B cell (primary cell): Measurements from ENCODE around the gene MELK. TPM values are rescaled to one million over a fixed set of nuclear protein-coding genes. Genes with fewer than 3 reads are reported as not detected.
A peak's percentile ranks its signal among the peaks of the same experiment; 100 is the strongest.

Experiments used
- ATAC-seq: fragments of 200-7000 bp; cut with Tn5 transposase; one replicate; pipeline ENCODE4 v1.10.0; 2021; ENCODE audit warnings: low read depth, mild to moderate bottlenecking, moderate number of reproducible peaks, moderate library complexity
- CTCF ChIA-PET: fragments of 350-600 bp; sonication (Branson Sonifier 250); formaldehyde crosslinking; loops from one replicate; lab custom pipeline; 2021; ENCODE audit warnings: antibody characterized with exemption, inconsistent platforms; lab: Charles Lee
- POLR2A ChIA-PET: fragments of 350-600 bp; sonication (Branson Sonifier 250); formaldehyde crosslinking; loops from one replicate; lab custom pipeline; 2021; ENCODE audit warnings: antibody characterized with exemption; lab: Charles Lee
- DNase-seq: peaks from one replicate; pipeline ENCODE4 v3.0.0; 2013
- H2AFZ ChIP-seq: 2 replicates; pipeline ENCODE4 v1.6.1; 2012; ENCODE audit warnings: mild to moderate bottlenecking, low read depth, low read length; ENCODE audit not compliant: insufficient read depth, poor library complexity, severe bottlenecking
- H3K27ac ChIP-seq, 2 donors: 1 replicate in 1 of 2; 2 replicates in 1 of 2; pipeline ENCODE4 v1.5.1; 2012 to 2013; ENCODE audit warnings: low read length in 2 of 2, mild to moderate bottlenecking in 2 of 2, moderate library complexity in 1 of 2
- H3K27me3 ChIP-seq, 4 experiments: fragments of 200-600 bp in 1 of 4; sonication (generic) in 1 of 4; replicated peaks in 1 of 4; 1 replicate in 2 of 4; 2 replicates in 2 of 4; pipeline versions ENCODE4 v1.6.1 to v1.7.0; 2013 to 2016; ENCODE audit warnings: low read length in 3 of 4, mild to moderate bottlenecking in 2 of 4, mixed read lengths in 1 of 4, moderate library complexity in 1 of 4; ENCODE audit not compliant: insufficient read depth in 4 of 4, control insufficient read depth in 3 of 4; ENCODE audit errors: control extremely low read depth in 1 of 4
- H3K36me3 ChIP-seq, 2 experiments: replicated peaks in 1 of 2; 1 replicate in 1 of 2; 2 replicates in 1 of 2; pipeline versions ENCODE4 v1.6.1 to v1.7.1; 2013; ENCODE audit warnings: low read length in 1 of 2; ENCODE audit not compliant: insufficient read depth in 2 of 2, control insufficient read depth in 1 of 2; ENCODE audit errors: control extremely low read depth in 1 of 2, extremely low read depth in 1 of 2
- H3K4me1 ChIP-seq, 2 donors: fragments of 200-600 bp in 1 of 2; sonication (generic) in 1 of 2; 1 replicate in 1 of 2; 2 replicates in 1 of 2; pipeline versions ENCODE4 v1.5.1 to v1.6.1; 2013 to 2017; ENCODE audit warnings: low read length in 2 of 2; ENCODE audit not compliant: control insufficient read depth in 2 of 2, insufficient read depth in 2 of 2
- H3K4me2 ChIP-seq: replicated peaks from 2 replicates; pipeline ENCODE3; 2012; ENCODE audit warnings: mild to moderate bottlenecking, low read depth, low read length; ENCODE audit not compliant: poor library complexity, severe bottlenecking
- H3K4me3 ChIP-seq, 5 experiments: fragments of 200-600 bp in 1 of 5; sonication (generic) in 1 of 5; 1 replicate in 3 of 5; 2 replicates in 2 of 5; pipeline versions ENCODE4 v1.5.1 to v1.7.0; 2011 to 2016; ENCODE audit warnings: low read length in 4 of 5, mild to moderate bottlenecking in 4 of 5, low read depth in 2 of 5, control low read depth in 1 of 5, moderate library complexity in 1 of 5; ENCODE audit not compliant: insufficient read depth in 1 of 5; ENCODE audit errors: control extremely low read depth in 1 of 5, extremely low read depth in 1 of 5
- H3K79me2 ChIP-seq: fragments of 200-600 bp; sonication (generic); one replicate; pipeline ENCODE4 v1.6.0; 2016; ENCODE audit warnings: low read length; ENCODE audit not compliant: control insufficient read depth, insufficient read depth
- H3K9ac ChIP-seq: fragments of 200-600 bp; sonication (generic); 2 replicates; pipeline ENCODE4 v1.6.1; 2017; ENCODE audit warnings: mild to moderate bottlenecking, low read length, moderate library complexity
- H3K9me3 ChIP-seq, 3 donors: one replicate each; pipeline versions ENCODE4 v1.6.1 to v1.7.1; 2013; ENCODE audit warnings: low read length in 2 of 3; ENCODE audit not compliant: control insufficient read depth in 2 of 3, insufficient read depth in 1 of 3; ENCODE audit errors: control extremely low read depth in 1 of 3
- H4K20me1 ChIP-seq: 2 replicates; pipeline ENCODE4 v1.6.0; 2012; ENCODE audit warnings: mild to moderate bottlenecking, low read length; ENCODE audit not compliant: insufficient read depth, control insufficient read depth, poor library complexity, severe bottlenecking
- H3K27ac Mint-ChIP-seq: one replicate; pipeline ENCODE4 v1.8.0; 2021; ENCODE audit warnings: mixed read lengths
- H3K27me3 Mint-ChIP-seq: one replicate; pipeline ENCODE4 v1.8.0; 2021; ENCODE audit warnings: mixed read lengths
- H3K4me1 Mint-ChIP-seq: one replicate; pipeline ENCODE4 v1.8.0; 2021; ENCODE audit warnings: mixed read lengths
- H3K4me3 Mint-ChIP-seq: one replicate; pipeline ENCODE4 v1.8.0; 2021; ENCODE audit warnings: mixed read lengths
- H3K9me3 Mint-ChIP-seq: one replicate; pipeline ENCODE4 v1.8.0; 2022; ENCODE audit warnings: mixed read lengths; ENCODE audit not compliant: insufficient read depth
- CTCF ChIP-seq: fragments of 200-600 bp; IDR thresholded peaks from one replicate; pipeline ENCODE4 v1.8.0; 2022; ENCODE audit warnings: antibody characterized with exemption, mild to moderate bottlenecking
- EZH2 ChIP-seq: IDR thresholded peaks from 2 replicates; pipeline ENCODE4 v1.6.1; 2012; ENCODE audit warnings: borderline replicate concordance, low read depth, mild to moderate bottlenecking, moderate library complexity, low read length; ENCODE audit not compliant: insufficient read depth, poor library complexity, severe bottlenecking
- whole genome bisulfite sequencing: methylation state at CpG from one replicate; pipeline ENCODE4 v1.1.5; 2013; ENCODE audit warnings: missing lambda C conversion rate; ENCODE audit not compliant: insufficient coverage; 5-methylcytosine and 5-hydroxymethylcytosine counted together
- intact Hi-C: fragments of 100-400 bp; cut with micrococcal nuclease; formaldehyde crosslinking; loops from one replicate; pipeline ENCODE4 v1.10.0; 2022
- polyA plus RNA-seq: library from polyadenylated mRNA; depleted of rRNA; stranded (reverse); fragments of >200 nt; gene quantifications from 2 replicates; pipeline ENCODE4 v1.2.3, GENCODE V29; 2012
- total RNA-seq, 2 donors: library from RNA; stranded (reverse); fragments of 120-200 nt in 1 of 2; gene quantifications; 1 replicate in 1 of 2; 2 replicates in 1 of 2; pipeline versions ENCODE4 v1.2.3 to v1.2.4, GENCODE V29; 2013 to 2022

MELK gene
- total and polyA plus RNA-seq, 2 donors (not counting 1 experiment from before 2014, with no cell fraction given), result 0.17 to 0.18 TPM

DNA sequence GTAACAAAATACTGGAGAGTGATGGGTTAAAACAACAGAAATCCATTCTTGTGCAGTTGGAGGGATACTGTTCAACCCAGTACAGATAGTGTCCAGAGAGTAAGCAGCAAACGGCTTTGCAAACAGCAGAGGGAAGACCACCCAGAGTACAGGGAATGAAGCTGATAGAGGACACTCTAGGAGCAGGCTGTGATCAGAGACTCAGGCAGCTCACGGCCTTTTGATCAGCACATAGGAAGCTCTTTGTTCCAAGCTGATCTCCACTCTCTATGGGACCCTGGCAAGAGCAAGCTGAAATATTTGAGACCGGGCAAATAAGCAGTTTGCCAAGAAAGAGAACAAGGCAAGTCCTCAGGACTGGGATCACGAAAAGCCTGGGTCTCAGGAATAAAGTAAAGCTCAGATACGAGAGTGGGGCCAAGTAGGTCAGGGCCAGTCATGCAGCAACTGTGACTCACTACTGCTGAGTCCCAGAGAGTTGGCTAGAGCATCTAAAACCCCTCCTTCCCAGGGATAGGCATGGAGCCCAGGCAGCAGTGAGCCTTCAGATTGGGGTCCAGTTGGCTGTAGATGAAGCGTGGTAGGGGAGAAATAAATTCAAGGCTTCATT is 52.4 kb downstream of the MELK start:
- Histone ChIP-seq H3K79me2 (no peaks in the 10 kb centered on the region), H3K9ac (no peak overlapping the region), H3K27ac (no peak overlapping the region), H3K4me3 (no peak overlapping the region), H4K20me1 (no peaks in the 10 kb centered on the region), H3K4me1 (no peaks in the 10 kb centered on the region), H3K9me3 (no peaks in the 10 kb centered on the region), H3K27me3 (no peaks in the 10 kb centered on the region), H3K4me2 (no peak overlapping the region), H2AFZ (no peak overlapping the region), H3K36me3 (no peaks in the 10 kb centered on the region)
- ATAC-seq, result no peak
- no peak overlapping the region for H3K4me3 Mint-ChIP-seq
- no peaks in the 10 kb centered on the region for H3K27me3 Mint-ChIP-seq
- H3K27ac Mint-ChIP-seq, result no peak overlapping the region
- no peaks in the 10 kb centered on the region for H3K9me3 Mint-ChIP-seq
- H3K4me1 Mint-ChIP-seq, result no peaks in the 10 kb centered on the region
- ChIA-PET POLR2A (no interaction called here), CTCF (interaction anchor here (1.0 to 3.0 kb wide), 3 partner anchors 8 to 104 kb away, joined by 3 to 11 read pairs (median 3); no protein-coding TSS in a partner anchor)
- TF ChIP-seq CTCF (no peak), EZH2 (no peak)
- no peak for DNase-seq
- over 99% methylated on average over 6 of the region's 6 CpGs for WGBS
- intact Hi-C loops, result no loop called here

- ATAC-seq, result no peak
- intact Hi-C loops, result loop anchor here (1.0 to 10.0 kb wide), 5 partner anchors 96 to 782 kb away; no protein-coding TSS in a partner anchor
- Mint-ChIP-seq H3K9me3 (no peaks in the 10 kb centered on the region), H3K27ac (no peak overlapping the region), H3K4me3 (no peak overlapping the region), H3K27me3 (no peaks in the 10 kb centered on the region), H3K4me1 (no peaks in the 10 kb centered on the region)
- H3K4me3 ChIP-seq, result no peak overlapping the region
- CTCF ChIA-PET, result interaction anchor here (0.6 to 10.0 kb wide), 23 partner anchors 9 to 360 kb away, joined by 3 to 202 read pairs (median 3); no protein-coding TSS in a partner anchor
- H2AFZ ChIP-seq, result no peak overlapping the region
- no peaks in the 10 kb centered on the region for H4K20me1 ChIP-seq
- no CpG with 5 or more reads among the region's 1 CpG for WGBS
- no peak overlapping the region for H3K27ac ChIP-seq
- H3K4me1 ChIP-seq, result no peaks in the 10 kb centered on the region
- H3K79me2 ChIP-seq, result no peaks in the 10 kb centered on the region
- peak; percentile 45 for DNase-seq
- no peaks in the 10 kb centered on the region for H3K9me3 ChIP-seq
- no peaks in the 10 kb centered on the region for H3K36me3 ChIP-seq
- TF ChIP-seq CTCF (peak; percentile 75), EZH2 (no peak)
- H3K27me3 ChIP-seq, result no peaks in the 10 kb centered on the region
- no peak overlapping the region for H3K9ac ChIP-seq
- no peak overlapping the region for H3K4me2 ChIP-seq
- POLR2A ChIA-PET, result no interaction called here
These were observed 60.2 kb downstream of the MELK start for GRCh38 chr9:36632892-36633291.
